GM13976 (cell line): ENCODE results near the gene MAEA.

Experiments used
- DNase-seq: peaks from one replicate; pipeline ENCODE4 v3.0.0; 2012; ENCODE audit warnings: low spot score
- in situ Hi-C: fragments of 300-500 bp; cut with MboI; formaldehyde crosslinking; loops from one replicate; pipeline ENCODE4 v1.12.0; 2022; ENCODE audit warnings: low sequenced_read_pairs, mixed read lengths, inconsistent platforms; ENCODE audit not compliant: unreplicated experiment
- TF ChIP-seq, protein P1 (sequence below): IDR thresholded peaks from 2 replicates; pipeline ENCODE4 v1.5.1; 2012; ENCODE audit warnings: borderline replicate concordance, mild to moderate bottlenecking; ENCODE audit not compliant: insufficient read depth; ENCODE audit errors: extremely low read depth, missing control alignments, control extremely low read depth

MAEA gene

DNA sequence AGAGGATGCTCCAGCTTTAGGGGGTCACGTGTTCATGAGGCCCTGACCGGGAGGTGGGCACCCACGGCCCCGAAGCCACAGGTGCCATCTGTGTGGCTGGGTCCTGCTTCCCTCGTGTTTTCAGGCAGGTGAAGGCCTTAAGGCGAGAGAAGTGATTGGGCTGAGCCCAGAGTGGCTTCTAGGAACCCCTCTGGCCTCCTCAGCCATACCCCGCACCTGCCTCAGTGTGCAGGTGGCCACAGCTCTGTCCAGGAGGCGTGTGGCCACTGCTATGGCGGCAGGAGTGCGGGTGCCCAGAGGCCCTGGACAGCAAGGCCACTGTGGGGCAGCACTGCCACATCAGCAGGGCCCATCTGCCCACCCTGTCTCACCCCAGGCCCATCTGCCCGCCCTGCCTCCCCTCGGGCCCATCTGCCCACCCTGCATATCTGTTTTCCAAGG is 91.5 kb downstream of the MAEA start:
- TF ChIP-seq, protein P1, sequence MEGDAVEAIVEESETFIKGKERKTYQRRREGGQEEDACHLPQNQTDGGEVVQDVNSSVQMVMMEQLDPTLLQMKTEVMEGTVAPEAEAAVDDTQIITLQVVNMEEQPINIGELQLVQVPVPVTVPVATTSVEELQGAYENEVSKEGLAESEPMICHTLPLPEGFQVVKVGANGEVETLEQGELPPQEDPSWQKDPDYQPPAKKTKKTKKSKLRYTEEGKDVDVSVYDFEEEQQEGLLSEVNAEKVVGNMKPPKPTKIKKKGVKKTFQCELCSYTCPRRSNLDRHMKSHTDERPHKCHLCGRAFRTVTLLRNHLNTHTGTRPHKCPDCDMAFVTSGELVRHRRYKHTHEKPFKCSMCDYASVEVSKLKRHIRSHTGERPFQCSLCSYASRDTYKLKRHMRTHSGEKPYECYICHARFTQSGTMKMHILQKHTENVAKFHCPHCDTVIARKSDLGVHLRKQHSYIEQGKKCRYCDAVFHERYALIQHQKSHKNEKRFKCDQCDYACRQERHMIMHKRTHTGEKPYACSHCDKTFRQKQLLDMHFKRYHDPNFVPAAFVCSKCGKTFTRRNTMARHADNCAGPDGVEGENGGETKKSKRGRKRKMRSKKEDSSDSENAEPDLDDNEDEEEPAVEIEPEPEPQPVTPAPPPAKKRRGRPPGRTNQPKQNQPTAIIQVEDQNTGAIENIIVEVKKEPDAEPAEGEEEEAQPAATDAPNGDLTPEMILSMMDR: no peak
- in situ Hi-C loops: no loop called here
- no peak for DNase-seq

DNA sequence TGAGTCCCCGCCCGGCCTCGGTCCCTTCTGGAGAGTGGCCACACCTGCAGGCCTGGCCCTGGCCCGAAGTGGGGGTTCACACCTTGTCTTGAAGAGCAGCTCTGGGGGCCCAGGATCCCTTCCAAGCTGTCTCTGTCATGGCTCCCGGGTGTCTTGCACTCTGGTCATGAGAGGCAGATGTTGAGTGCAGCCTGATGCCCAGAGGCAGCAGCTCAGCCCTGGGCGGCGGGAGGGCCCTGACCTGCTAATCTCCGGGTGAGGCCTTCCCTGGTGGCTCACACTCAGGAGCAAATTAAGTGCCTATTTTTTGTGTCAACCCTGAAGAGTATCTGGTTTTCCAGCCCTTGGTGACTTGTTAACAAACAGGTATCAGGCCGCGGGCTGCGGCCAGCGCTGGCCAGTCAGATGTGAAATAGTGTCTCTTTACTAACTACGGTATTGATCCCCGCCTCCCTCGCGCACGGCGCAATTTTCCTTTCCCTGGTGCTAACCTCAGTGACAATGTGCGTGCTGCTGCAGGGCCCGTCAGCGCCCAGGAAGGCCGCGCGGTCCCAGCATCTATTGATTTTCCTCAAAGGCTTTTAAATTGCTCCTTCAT is 92.4 kb downstream of the MAEA start:
- TF ChIP-seq, protein P1: no peak
- DNase-seq: no peak
- in situ Hi-C loops: no loop called here

DNA sequence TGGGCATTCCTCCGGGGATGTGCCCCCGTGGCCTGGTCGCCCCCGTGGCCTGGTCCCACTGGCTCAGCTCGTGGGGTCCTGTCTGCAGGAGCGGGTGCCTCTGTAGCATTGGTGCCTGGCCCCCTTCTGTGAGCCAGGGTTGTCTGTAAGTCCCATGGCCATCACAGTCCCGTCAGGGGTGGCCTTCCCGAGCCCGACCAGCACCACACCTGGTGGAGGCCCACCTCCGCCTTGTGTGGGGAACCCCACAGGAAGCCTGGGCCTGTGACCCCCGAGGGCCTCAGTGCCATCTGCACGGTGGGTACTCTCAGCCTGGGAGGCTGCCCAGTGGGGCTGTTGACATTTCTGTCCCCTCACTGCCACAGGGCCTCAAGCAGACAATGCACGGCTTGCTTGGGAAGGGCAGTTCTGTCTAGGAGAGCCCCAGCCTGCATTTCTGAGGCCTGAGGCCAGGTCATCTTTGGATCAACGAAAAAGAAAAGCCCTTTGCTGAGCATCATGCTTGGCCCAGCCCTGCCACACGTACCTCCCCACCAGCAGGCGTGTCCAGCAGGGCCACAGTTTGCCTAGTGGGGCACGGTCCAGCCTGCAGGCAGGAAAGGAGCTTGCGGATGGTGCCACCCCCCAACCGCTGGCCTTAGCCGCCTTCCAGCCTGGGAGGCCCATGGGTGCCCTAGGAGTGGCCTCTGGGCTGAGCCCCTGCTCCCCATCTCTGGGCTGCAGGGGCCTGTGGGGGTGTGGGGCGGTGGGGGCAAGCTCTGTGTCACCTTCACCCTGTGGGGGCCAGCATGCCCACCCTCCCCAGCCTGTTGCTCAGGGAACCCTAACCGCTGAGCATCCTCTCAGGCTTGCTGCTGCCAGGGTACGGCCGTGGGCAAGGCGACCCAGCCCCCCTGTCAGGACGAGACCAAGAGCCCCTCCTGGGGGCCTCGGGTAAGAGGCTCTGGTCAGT is 93.4 kb downstream of the MAEA start:
- in situ Hi-C loops: no loop called here
- no peak for DNase-seq
- TF ChIP-seq, protein P1: no peak

DNA sequence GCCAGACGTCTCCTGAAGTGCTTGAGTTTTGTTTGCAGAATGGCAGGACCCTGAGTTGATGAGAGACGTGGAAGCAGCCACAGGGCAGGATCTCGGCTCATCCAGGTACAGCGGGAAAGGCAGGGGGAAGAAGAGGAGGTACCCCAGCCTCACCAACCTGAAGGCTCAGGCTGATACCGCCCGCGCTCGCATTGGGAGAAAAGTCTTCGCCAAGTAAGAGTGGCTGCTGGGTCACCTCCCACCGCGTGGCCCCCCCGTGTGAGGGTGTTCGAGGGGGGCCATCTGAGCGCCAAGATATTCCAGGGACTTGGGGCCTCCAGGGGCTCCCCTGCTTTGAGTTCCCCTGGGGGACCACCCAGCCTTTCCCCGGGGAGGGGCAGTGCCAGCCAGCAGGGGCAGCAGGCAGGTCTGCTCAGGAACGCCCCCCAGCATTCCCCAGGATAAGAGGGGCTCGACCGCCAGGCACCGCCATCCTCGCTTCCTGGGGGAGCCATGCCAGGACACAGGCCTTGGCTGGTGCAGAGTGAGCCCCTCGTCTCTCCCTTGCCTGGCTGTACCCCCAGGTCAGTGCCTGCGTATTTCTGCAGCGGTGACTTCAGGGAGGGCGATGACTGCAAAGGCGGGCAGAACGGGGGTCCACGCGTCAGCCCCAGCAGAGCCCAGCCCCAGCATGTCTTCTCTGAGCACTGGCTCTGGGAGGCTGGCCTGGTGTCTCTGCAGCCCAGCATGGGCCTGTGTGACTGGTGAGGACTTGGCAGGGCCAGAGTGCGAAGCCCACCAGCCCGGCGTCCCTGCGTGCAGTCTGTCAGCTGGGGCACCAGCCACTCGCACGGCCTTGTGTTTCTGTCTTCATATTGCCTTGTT is 94.3 kb downstream of the MAEA start:
- DNase-seq: no peak
- TF ChIP-seq, protein P1: no peak

DNA sequence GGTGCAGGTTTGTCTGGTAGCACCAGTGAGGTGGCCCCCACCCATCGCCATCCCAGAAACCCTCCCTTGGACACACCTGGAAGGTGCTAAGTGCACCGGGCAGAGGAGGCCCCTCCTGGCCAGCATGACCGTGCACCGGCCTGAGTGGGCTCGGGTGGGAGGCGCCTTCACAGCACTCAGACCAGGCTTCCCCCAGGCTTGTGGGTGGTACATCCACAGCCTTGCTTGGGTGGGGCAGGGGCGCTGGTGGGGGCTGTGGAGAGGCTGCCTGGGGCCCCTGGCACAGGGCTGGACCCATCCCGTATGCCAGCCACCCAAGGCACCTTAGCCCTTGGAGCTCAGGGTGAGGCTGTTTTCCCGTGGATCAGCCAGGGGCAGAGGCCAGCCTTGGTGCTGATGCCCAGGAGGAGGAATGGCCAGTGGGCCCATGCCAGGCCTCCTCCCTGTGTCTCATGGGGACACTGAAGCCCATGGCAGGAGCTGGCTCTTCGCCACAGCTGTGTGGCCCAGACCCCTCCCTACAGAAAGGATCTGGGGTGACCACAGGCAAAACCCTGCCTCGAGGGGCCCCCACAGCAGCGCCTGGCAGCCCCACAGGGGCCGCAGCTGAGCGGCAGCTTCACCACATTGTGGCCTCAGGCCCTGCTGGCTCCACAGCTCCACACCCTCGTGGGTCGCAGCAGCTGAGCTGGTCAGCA is 95.1 kb downstream of the MAEA start:
- in situ Hi-C loops: no loop called here
- no peak for DNase-seq
- TF ChIP-seq, protein P1: no peak

More for the DNA sequence above, 94.3 kb downstream of the MAEA start:
- in situ Hi-C loops: no loop called here
